ENCODE measurements around the gene RARB. TPM values are rescaled to one million over a fixed set of nuclear protein-coding genes. Genes with fewer than 3 reads are reported as not detected.

Gene RARB
- total RNA-seq, 3 donors from 2014 or later: 0.80 to 20.1 (median 8.2) TPM

DNA sequence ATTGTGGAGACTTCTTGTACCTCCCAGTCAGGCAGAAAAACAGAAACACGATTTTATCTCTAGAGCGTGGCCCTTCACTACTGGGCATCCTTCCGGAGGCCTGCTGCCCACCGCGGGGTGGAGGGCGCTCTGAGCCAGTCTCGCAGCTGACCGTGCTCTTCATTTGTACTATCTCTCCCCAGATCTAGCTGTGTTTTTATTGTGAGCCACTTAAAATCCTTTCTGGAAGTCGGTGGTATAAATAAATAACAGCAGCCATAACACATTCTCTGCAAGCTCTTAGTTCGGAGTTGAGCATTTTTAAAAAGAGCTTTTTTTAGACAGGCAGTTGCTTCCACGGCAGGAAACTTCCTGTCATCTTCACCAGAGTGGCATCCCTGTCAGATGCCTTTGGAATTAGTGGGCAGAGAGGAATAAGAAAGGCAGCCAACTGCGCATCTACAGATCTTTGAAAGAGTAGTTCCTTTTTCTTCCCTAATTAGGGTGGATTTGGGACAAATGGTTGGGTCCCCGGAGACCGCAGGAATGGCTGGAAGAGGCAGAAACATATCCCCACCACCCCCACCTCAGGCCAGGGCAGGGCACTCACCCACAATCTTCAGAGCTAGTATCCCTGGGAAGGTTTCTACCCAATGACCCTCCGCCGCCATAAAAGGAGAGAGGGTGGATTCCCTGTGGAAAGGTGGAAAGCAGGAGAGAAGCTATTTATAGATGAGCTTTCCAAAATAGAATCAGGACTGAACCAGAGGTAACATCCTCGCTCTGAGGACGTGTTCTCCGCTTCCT, 145.5 kb downstream of the RARB start:
- Histone ChIP-seq H3K36me3 (no peaks in the 10 kb centered on the region), H3K27ac (peak overlapping the region; percentile 59 to 83)
- intact Hi-C loops (cut with DNase I; ENCODE audit: low total_unique reads): loop anchor here (5.0 kb wide), 1 partner anchor 741 kb away; no protein-coding TSS in a partner anchor

GRCh38 chr3:25574172-25574765, 146.2 kb downstream of the RARB start:
- H3K27me3 ChIP-seq: no peaks in the 10 kb centered on the region
- H3K27ac ChIP-seq: peak overlapping the region; percentile 59 to 83
- intact Hi-C loops (cut with DNase I; ENCODE audit: low total_unique reads): loop anchor here (5.0 kb wide), 1 partner anchor 742 kb away; no protein-coding TSS in a partner anchor
- H3K9me3 ChIP-seq: no peaks in the 10 kb centered on the region
- no peak overlapping the region for H3K4me3 ChIP-seq
- no peak for DNase-seq (ENCODE audit: low spot score in 2 of 2)
- no peak for TF ChIP-seq POLR2AphosphoS5 (IDR thresholded peaks at IDR 0.05)
- TF ChIP-seq POLR2A (IDR thresholded peaks at IDR 0.05): no peak
- TF ChIP-seq CTCF (IDR thresholded peaks at IDR 0.05): no peak
- no peaks in the 10 kb centered on the region for H3K4me1 ChIP-seq
- no peaks in the 10 kb centered on the region for H3K36me3 ChIP-seq

More for the DNA sequence above, 145.5 kb downstream of the RARB start:
- DNase-seq (ENCODE audit: low spot score in 2 of 2): no peak
- Histone ChIP-seq H3K4me1 (no peaks in the 10 kb centered on the region), H3K27me3 (no peaks in the 10 kb centered on the region), H3K4me3 (peak overlapping the region in 1 of 3 donors; percentile 28), H3K9me3 (no peaks in the 10 kb centered on the region)
- TF ChIP-seq POLR2A (IDR thresholded peaks at IDR 0.05): no peak
- no peak for TF ChIP-seq CTCF (IDR thresholded peaks at IDR 0.05)
- TF ChIP-seq POLR2AphosphoS5 (IDR thresholded peaks at IDR 0.05): no peak

GRCh38 chr3:25575001-25575400, 146.9 kb downstream of the RARB start:
- no peak for TF ChIP-seq POLR2AphosphoS5 (IDR thresholded peaks at IDR 0.05)
- TF ChIP-seq CTCF (IDR thresholded peaks at IDR 0.05): no peak
- no peak for TF ChIP-seq POLR2A (IDR thresholded peaks at IDR 0.05)
- no peak overlapping the region for H3K4me3 ChIP-seq
- intact Hi-C loops (cut with DNase I; ENCODE audit: low total_unique reads): no loop called here
- no peaks in the 10 kb centered on the region for H3K36me3 ChIP-seq
- no peak for DNase-seq (ENCODE audit: low spot score in 2 of 2)
- no peaks in the 10 kb centered on the region for H3K27me3 ChIP-seq
- H3K4me1 ChIP-seq: no peaks in the 10 kb centered on the region
- H3K9me3 ChIP-seq: no peaks in the 10 kb centered on the region
- no peak overlapping the region for H3K27ac ChIP-seq

GRCh38 chr3:25576146-25576545, 148.1 kb downstream of the RARB start:
- H3K27ac ChIP-seq: no peak overlapping the region
- TF ChIP-seq POLR2AphosphoS5 (IDR thresholded peaks at IDR 0.05): no peak
- no peak for TF ChIP-seq CTCF (IDR thresholded peaks at IDR 0.05)
- TF ChIP-seq POLR2A (IDR thresholded peaks at IDR 0.05): no peak
- no peaks in the 10 kb centered on the region for H3K27me3 ChIP-seq
- no peaks in the 10 kb centered on the region for H3K4me1 ChIP-seq
- no peaks in the 10 kb centered on the region for H3K9me3 ChIP-seq
- DNase-seq (ENCODE audit: low spot score in 2 of 2): no peak
- H3K36me3 ChIP-seq: no peaks in the 10 kb centered on the region
- no peak overlapping the region for H3K4me3 ChIP-seq
- intact Hi-C loops (cut with DNase I; ENCODE audit: low total_unique reads): no loop called here

DNA sequence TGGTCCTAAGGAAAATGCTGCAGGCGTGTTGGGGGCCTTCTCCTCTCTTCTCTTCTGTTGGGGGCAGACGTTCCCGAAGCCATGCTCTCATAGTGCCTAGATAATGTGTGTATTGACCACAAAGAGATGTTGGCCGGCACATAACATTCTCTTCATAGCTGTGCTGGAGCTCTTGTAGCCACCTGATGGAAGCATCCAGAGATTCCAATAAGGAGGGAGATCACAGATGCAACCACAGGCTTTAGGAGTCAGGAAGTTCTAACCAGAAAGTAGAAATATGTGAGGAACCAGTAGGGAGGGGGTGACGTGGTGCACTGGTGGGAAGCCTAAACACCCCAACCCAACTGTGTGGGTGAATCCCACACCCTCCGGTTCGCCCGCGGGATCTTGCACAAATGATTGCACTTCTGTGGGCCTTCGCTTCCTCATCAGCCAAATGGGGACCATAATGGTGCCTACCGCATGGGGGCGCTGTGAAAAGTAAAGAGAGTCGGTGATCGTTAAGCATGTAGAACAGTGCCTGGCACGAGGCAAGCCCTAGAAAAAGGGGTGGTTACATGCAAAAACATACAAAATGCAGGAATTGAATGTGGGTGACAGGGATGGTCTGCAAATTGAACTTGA, 148.9 kb downstream of the RARB start:
- Histone ChIP-seq H3K4me1 (no peaks in the 10 kb centered on the region), H3K36me3 (no peaks in the 10 kb centered on the region), H3K9me3 (no peaks in the 10 kb centered on the region), H3K27ac (no peak overlapping the region), H3K27me3 (no peaks in the 10 kb centered on the region), H3K4me3 (no peak overlapping the region)
- no peak for DNase-seq (ENCODE audit: low spot score in 2 of 2)
- intact Hi-C loops (cut with DNase I; ENCODE audit: low total_unique reads): no loop called here
- TF ChIP-seq CTCF (IDR thresholded peaks at IDR 0.05) (no peak), POLR2AphosphoS5 (IDR thresholded peaks at IDR 0.05) (no peak), POLR2A (IDR thresholded peaks at IDR 0.05) (no peak)

Data from breast epithelium (tissue), 4 donors.